Activated T-cell treated with anti-CD3 and anti-CD28 coated beads, Interleukin-2, amount 50 U/mL, for 48 hours (primary cell): ENCODE measurements around the gene KIF5A.
A peak's percentile ranks its signal among the peaks of the same experiment; 100 is the strongest.

Experiments
- DNase-seq, 2 experiments: peaks; one replicate each; pipeline ENCODE4 v3.0.0-alpha.2; 2020

KIF5A gene

GRCh38 chr12:57535764-57536596 lies 13.9 kb upstream of the KIF5A start:
- DNase-seq = no peak

GRCh38 chr12:57536597-57536942 lies 13.3 kb upstream of the KIF5A start:
- DNase-seq = no peak

- no peak for DNase-seq
These were observed 10.6 kb upstream of the KIF5A start for GRCh38 chr12:57539134-57539768.

- no peak for DNase-seq
These were observed 8.8 kb upstream of the KIF5A start for GRCh38 chr12:57541001-57541400.

GRCh38 chr12:57541717-57542116 lies 8.1 kb upstream of the KIF5A start:
- DNase-seq = no peak

- no peak for DNase-seq
These were observed 6.3 kb upstream of the KIF5A start for GRCh38 chr12:57543581-57543980.

- no peak for DNase-seq
These were observed 3.9 kb upstream of the KIF5A start for GRCh38 chr12:57545809-57546437.

- DNase-seq = peak; percentile 96
These were observed 3.2 kb upstream of the KIF5A start, which contains the start of gene DCTN2 for GRCh38 chr12:57546438-57547287. Gene DCTN2, minus strand, starts transcription at chr12:57547192. Its CDS starts 129 bp downstream, at chr12:57547063.

GRCh38 chr12:57547288-57548012 lies 2.4 kb upstream of the KIF5A start:
- DNase-seq = no peak

- no peak for DNase-seq
These were observed 1.9 kb upstream of the KIF5A start for GRCh38 chr12:57548013-57548315.

- DNase-seq = no peak
These were observed 1.4 kb upstream of the KIF5A start for GRCh38 chr12:57548488-57548887.

- no peak for DNase-seq
These were observed 488 bp upstream of the KIF5A start for GRCh38 chr12:57549203-57549908.

GRCh38 chr12:57550641-57551549 lies 1.1 kb downstream of the KIF5A start:
- DNase-seq = no peak

- DNase-seq = no peak
These were observed 1.9 kb downstream of the KIF5A start for GRCh38 chr12:57551637-57552305.

GRCh38 chr12:57552306-57552651 lies 2.4 kb downstream of the KIF5A start:
- DNase-seq = no peak

- DNase-seq = no peak
These were observed 3.0 kb downstream of the KIF5A start for GRCh38 chr12:57552835-57553313.

- no peak for DNase-seq
These were observed 3.7 kb downstream of the KIF5A start for GRCh38 chr12:57553343-57554202.

- no peak for DNase-seq
These were observed 4.6 kb downstream of the KIF5A start for GRCh38 chr12:57554453-57554852.

GRCh38 chr12:57554897-57555296 lies 5.1 kb downstream of the KIF5A start:
- no peak for DNase-seq
